ENCODE results near the gene LANCL1.

Gene LANCL1

GRCh38 chr2:210387074-210387473, 89.5 kb downstream of the LANCL1 start:
- DNase-seq: no peak

All from DMS79 (cell line).